GM13976 (cell line): ENCODE results near the gene FABP1.
A peak's percentile ranks its signal among the peaks of the same experiment; 100 is the strongest.

Source experiments
- DNase-seq: peaks from one replicate; pipeline ENCODE4 v3.0.0; 2012; ENCODE audit warnings: low spot score
- in situ Hi-C: fragments of 300-500 bp; cut with MboI; formaldehyde crosslinking; loops from one replicate; pipeline ENCODE4 v1.12.0; 2022; ENCODE audit warnings: low sequenced_read_pairs, mixed read lengths, inconsistent platforms; ENCODE audit not compliant: unreplicated experiment
- TF ChIP-seq, protein P1 (sequence below): IDR thresholded peaks from 2 replicates; pipeline ENCODE4 v1.5.1; 2012; ENCODE audit warnings: borderline replicate concordance, mild to moderate bottlenecking; ENCODE audit not compliant: insufficient read depth; ENCODE audit errors: extremely low read depth, missing control alignments, control extremely low read depth

Gene FABP1

DNA sequence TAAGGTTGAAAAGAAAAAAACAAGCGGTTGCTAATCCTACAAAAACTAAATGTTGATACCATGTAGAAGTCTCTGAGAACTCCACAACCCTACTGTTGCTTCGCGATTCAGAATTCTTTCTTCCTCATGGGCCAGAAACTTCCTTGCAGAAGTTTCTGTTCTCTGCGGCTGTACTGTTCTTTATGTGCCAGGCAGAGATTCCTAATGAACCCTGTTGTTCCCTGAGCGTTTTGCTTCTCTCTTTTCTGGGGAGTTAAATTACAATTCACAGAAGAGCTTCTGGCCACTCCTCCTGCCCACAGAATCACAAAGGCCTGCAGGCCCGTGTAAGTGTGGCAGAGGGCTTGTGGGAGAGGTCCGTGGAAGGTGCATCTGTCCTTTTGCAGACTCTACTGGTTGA, 40.5 kb upstream of the FABP1 start:
- no peak for DNase-seq
- in situ Hi-C loops: no loop called here
- TF ChIP-seq, protein P1, sequence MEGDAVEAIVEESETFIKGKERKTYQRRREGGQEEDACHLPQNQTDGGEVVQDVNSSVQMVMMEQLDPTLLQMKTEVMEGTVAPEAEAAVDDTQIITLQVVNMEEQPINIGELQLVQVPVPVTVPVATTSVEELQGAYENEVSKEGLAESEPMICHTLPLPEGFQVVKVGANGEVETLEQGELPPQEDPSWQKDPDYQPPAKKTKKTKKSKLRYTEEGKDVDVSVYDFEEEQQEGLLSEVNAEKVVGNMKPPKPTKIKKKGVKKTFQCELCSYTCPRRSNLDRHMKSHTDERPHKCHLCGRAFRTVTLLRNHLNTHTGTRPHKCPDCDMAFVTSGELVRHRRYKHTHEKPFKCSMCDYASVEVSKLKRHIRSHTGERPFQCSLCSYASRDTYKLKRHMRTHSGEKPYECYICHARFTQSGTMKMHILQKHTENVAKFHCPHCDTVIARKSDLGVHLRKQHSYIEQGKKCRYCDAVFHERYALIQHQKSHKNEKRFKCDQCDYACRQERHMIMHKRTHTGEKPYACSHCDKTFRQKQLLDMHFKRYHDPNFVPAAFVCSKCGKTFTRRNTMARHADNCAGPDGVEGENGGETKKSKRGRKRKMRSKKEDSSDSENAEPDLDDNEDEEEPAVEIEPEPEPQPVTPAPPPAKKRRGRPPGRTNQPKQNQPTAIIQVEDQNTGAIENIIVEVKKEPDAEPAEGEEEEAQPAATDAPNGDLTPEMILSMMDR: no peak

DNA sequence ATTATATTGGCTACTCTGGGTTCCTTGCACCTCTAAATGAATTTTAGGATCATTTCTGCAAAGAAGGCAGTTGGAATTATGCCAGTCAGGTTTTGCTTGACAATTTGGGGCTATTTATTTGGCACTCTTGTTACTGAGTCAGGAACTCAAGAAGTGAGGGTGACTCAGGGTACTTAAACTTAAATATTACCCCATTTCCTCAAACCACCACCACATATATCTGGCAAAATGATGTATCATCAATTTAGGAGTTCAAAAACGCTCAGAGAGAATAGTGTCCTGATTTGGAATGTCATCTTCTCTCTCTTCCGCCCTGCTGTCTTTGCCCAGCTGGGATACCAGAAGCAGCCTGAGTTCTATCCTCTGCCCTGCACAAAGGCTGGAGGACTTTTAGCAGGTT, 39.9 kb upstream of the FABP1 start:
- in situ Hi-C loops: no loop called here
- TF ChIP-seq, protein P1: no peak
- no peak for DNase-seq

DNA sequence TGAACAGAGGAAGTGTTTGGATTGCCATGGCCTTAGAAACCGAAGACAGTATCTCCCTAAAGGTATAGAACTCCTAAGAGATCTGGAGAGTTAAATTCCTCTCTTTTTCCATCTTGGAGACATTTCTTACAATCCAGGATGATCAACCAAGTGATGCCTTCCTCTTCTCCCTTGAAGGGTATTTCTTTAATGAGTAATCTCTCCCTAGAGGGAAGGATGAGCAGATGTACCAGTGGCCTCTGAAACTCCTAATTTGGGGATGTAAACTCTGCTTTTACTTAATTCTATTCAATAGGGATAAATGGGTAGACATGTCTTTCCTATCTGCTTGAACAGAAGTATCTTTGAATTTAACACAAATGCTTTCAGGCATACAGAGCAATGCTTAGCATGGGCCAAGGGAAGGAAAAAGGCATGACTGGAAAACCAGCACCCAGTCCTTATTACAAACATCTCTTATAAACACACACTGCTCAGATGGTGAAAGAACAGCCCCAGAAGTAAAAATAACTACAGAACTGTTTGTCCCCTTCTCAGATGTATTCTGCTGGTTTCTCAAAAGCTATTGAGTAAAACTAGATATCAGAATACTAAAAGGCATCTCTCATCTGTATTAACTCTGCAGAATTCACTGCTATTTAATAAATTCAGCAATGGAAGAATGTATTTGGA, 37.6 kb upstream of the FABP1 start:
- TF ChIP-seq, protein P1: no peak
- in situ Hi-C loops: no loop called here
- no peak for DNase-seq

DNA sequence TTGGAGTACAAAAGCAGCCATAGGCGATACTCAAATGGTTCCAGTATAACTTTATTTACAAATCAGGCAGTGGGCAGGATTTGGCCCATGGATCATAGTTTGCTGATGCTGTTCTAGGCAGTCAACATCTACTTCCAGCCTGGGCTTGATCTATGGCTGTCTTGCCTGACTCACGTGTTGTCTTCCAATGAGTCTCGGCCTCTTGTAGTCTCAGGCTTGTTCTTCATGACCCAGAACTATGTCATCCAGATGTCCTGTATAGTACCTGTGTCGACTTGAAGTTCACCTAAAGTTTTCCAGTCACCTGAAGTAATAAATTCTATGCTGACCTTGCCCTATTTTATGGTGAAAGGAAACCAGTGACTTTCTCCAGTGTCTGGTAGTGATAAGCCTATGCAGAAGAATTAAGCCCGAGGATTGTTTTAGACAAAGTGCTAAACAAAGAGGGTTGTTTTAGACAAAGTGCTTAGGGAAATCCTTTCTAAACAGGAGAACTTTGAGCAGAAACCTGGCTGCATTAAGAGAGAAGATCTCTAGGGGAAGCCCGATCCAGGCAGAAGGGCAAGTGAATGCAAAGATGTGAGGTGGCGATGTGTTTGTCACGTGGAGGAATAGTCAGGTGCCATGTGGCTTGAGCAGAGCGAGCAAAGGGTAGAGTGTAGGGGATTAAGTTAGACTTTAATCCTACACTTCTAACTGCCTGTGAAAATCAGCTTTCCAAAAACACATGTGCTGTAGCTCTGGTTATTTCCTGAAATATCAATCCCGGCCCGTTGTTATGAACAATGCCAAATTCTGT, 33.8 kb upstream of the FABP1 start:
- DNase-seq: no peak
- TF ChIP-seq, protein P1: no peak

DNA sequence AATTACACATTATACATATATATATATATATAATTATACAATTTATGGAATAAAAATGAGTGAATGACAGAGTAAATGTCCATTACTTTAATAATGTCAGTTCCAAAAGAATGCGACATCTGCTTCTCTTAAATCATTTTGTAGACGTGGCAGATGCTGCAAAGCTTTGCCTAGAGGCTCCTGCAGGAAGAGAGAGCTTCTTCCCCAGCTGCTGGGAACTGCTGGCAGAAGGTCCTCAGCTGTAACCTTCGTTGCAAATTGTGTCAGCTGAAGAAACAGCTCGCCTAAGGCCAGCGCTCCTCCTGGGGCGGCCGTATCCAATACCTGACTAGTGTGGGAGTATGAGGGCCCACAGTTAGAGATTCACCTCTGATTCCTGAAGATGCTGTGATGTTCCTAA, 32.7 kb upstream of the FABP1 start:
- TF ChIP-seq, protein P1: no peak
- no peak for DNase-seq
- in situ Hi-C loops: no loop called here

More for the DNA sequence above, 33.8 kb upstream of the FABP1 start:
- in situ Hi-C loops: no loop called here

DNA sequence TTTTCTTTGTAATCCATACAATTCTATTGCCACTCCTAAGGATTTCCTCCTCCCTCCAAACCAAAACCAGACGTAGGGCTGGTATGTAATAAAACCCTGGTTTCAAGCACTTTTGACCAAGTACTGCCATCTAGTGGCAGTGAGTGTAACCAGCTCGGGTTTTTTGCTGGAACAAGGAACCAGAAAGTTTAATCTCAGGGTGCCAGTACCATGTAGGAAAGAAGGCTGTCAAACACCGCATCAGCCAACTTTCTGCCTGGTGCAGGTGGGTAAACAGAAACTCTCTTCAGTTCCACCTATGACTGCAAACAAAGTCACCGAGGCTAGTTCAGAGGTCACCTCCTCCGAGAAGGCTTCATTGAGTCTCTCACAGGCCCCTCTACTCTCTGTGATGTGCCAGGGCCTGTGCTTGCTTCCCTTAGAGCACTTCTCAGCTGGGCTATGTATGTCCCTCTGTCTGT, 32.1 kb upstream of the FABP1 start:
- TF ChIP-seq, protein P1: peak; percentile 70
- in situ Hi-C loops: no loop called here
- peak; percentile 64 for DNase-seq
